NCI-H345 (cell line): ENCODE results near the gene SLC6A15.
A peak's percentile ranks its signal among the peaks of the same experiment; 100 is the strongest.

Source experiments
- DNase-seq: peaks from one replicate; lab custom pipeline; 2025; lab: John Stamatoyannopoulos, UW

The SLC6A15 gene

DNA sequence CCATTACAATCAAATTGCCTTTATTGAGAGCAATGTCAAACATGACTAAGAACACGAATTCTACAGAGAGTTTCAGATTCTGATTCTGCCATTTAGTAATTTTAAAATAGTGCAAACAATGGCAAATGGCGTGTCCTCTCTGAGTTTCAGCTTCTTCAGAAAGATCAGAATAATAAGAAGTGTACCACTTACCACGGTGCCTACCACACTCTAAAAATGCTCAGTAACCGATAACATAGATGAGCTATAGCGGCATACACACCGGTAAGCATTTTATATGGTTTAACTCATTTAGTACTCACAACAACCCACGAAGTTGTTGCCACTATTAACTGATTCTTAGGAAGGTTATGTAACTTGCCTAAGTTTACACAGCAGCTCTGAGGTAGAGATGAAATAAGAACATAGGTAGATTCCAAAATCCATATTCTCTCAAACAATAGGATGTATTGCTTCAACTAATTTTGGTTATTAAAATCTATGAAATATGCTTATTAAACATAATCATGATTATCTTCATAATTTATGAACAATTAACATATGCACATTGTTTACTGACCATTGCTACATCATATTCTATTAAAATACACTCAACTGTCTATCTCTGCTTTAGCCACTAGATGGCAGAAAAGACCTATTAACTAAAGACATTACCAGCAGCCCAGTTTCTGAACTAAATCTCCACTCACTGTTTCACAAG lies 38.3 kb downstream of the SLC6A15 start:
- DNase-seq: peak; percentile 67

DNA sequence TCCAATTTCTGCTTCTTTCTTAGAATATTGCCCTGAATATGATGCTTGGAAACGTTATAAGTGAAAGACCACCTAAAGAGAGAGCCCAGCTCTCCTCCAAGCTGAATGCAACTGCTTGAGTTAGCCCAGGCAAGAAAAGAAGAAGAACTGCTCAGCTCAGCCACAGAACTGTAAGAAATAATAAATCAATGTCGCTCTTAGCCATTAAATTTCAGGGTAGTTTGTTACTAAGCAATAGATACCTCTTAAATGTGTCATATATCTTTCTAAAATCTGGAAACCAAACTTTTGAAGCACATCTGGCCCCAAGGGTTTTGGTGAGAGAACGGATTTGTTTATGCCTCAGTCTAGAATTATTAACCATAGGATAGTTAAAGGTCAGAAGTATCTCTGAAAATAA lies 50.4 kb downstream of the SLC6A15 start:
- no peak for DNase-seq

DNA sequence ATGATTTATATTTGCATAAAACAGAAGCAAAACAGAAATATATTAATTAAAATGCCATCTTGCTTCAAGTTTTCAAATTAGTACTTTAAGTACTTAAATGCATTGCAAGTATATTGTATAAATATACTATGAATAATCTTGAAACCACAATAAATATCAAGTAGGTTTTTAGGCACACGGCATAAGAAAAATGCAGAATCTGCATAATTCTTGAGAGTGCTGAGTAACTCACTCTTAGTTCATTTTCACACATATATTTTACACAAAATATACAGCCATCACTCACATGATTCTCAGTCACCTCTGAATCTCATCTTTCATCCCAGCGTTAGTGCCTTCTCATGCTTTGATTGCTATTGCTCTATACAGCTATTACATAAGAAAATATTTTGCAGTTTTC lies 51.9 kb downstream of the SLC6A15 start:
- no peak for DNase-seq

GRCh38 chr12:84858796-84859195 lies 53.8 kb downstream of the SLC6A15 start:
- DNase-seq: no peak

- no peak for DNase-seq
Measured at GRCh38 chr12:84857525-84858208, 54.9 kb downstream of the SLC6A15 start.

GRCh38 chr12:84856156-84856900 lies 56.3 kb downstream of the SLC6A15 start:
- DNase-seq: no peak

GRCh38 chr12:84843593-84844144 lies 68.9 kb downstream of the SLC6A15 start:
- DNase-seq: no peak

DNA sequence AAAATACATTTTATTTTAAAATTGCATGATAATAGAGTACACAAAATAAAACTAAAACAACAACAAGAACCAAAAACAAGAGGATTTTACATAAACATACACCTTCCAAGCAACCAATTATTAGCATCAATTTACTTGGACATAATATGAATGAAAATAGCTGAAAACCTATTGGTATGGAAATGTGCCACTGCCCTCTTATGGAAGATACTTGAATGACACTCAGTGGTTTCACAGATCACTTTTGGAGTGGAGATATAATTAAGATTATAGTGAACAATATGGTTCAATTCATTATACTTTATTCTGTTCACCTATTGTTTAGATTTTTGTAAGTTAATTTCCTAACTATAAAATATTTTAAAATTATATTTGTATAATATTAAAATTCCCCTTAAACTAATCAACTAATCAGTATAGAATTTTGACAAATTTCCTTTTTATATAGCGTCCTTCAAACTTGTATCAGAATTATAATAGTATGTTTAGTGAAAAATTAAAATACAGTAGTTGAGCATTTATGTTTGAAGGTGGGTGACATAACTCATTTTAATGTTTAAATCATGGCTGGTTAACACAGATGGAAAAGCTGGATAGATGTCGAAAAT lies 70.1 kb downstream of the SLC6A15 start:
- DNase-seq: peak; percentile 53

GRCh38 chr12:84841591-84841990 lies 71.0 kb downstream of the SLC6A15 start:
- DNase-seq: no peak

DNA sequence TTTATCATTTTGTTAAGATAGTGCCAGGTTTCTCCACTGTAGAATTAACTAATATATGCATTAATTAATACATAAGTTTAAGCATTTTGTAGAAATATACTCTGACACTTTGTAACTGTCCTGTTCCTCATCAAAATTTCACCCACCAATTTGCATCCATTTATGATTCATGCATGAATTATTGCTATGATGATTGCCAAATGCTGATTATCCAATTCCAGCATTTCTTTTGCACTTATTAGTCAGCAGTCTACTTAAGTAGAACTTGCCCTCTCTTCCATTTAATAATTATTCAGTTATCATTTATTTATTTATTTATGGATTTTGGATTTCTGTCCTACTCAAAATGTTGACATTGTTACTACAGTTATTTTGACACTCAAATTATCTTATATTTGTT lies 72.2 kb downstream of the SLC6A15 start:
- DNase-seq: no peak

- no peak for DNase-seq
Measured at GRCh38 chr12:84826925-84827324, 85.7 kb downstream of the SLC6A15 start.

DNA sequence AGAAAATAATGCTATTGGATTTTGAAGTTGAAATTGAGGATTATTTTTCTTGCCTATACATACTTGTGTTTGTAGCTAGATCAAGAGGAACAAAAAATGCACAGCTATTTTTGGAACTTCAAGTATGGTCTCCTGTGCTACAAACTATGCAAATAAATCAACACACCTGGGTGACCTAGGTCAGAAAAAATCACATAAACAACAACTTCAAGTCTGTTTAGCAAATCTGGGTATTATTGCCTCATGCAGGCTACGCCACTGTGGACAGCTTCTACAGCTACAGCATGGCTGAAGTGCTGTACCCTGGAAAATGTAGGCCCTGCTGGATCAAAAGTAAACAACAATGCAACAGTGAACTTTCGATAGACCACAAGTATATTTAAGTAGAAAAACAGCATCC lies 87.5 kb downstream of the SLC6A15 start:
- DNase-seq: no peak

- no peak for DNase-seq
Measured at GRCh38 chr12:84822525-84822924, 90.1 kb downstream of the SLC6A15 start.

DNA sequence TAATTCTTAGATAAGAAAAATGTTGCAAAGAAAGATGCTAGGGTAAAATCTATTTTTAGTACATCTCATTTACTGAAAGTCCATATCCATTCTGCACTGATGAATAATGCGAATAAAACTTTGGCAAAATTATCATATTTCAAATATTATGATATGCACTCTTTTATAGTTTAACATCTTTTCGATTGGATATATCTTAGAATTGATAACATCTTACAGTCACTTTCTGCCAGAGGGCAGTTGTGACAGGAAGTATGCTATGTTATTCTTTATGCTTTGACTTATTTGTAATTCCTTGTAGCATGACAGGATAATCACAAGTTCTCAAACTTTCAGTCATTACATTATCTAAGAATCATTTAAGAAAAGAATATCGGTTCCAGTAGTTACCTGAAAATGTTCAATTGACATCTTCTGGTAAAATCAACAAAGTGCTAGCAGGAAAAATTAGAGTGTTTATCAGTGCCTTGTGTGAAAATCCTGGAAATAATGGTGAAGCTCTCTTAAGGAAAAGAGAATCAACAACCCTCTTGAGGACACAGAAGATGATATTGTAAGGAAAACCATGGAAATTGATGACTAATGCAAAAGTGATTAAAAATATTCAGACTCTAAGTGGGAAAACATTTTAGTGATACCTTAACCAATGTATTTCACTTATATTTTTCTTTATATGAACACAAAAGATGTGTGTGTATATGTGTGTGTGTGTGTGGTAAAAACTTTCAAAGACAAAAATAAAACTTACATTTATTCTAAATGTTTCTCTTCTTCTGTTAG lies 95.5 kb downstream of the SLC6A15 start:
- DNase-seq: no peak

DNA sequence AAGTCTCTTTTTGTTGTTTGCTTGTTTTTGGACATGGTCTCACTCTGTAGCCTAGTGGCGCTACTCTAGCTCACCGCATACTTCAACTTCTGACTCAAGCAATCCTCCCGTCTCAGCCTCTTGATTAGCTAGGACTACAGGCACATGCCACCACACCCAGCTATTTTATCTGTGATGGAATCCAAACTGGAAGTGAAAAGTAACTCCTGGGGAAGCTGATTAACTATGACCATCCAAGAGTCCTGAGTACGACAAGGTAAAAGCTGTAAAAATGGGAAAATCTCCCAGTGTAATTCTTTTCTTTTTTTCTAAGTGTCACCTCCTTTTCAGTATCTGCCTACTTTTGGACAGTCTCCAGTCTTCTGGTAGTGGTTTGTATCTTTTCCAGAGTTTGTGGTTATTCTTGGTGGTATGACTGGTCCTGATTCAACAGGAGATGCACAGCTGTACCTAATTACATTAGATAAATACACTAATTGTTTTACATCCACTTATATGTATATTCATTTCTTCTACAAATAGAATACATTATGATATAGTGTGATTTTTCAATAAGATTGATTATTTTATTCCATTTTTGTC lies 97.8 kb downstream of the SLC6A15 start:
- DNase-seq: no peak

GRCh38 chr12:84813780-84814663 lies 98.6 kb downstream of the SLC6A15 start:
- DNase-seq: no peak

- DNase-seq: no peak
Measured at GRCh38 chr12:84811291-84811690, 101.3 kb downstream of the SLC6A15 start.

GRCh38 chr12:84810611-84811010 lies 102.0 kb downstream of the SLC6A15 start:
- DNase-seq: no peak
